HepG2 (cell line): ENCODE results near the gene IL33. TPM values are rescaled to one million over a fixed set of nuclear protein-coding genes. Genes with fewer than 3 reads are reported as not detected.
"Not testable (repeated sequence)": the region's sequence is repeated elsewhere in the genome, so short reads cannot be mapped to it uniquely, and the experiment has no call there.

Experiments
- ATAC-seq: fragments of 200-7000 bp; cut with Tn5 transposase; 3 replicates; pipeline ENCODE4 v1.9.1; 2020; ENCODE audit warnings: mild to moderate bottlenecking, moderate library complexity
- BruUV-seq: library from RNA; stranded (reverse); fragments of 400-500 nt; replicated peaks from 2 replicates; lab custom pipeline; 2021; lab: Mats Ljungman, UMichigan
- CTCF ChIA-PET: fragments of 300-600 bp; formaldehyde crosslinking; extraction: SDS; loops from one replicate; lab custom pipeline; 2021; ENCODE audit warnings: low total read pairs, inconsistent platforms, low intra/inter-chr PET ratio; lab: Yijun Ruan, JAX
- POLR2A ChIA-PET: fragments of 350-600 bp; sonication (Branson Sonifier 250); formaldehyde crosslinking; loops from one replicate; lab custom pipeline; 2020; ENCODE audit warnings: antibody characterized with exemption, inconsistent platforms; lab: Yijun Ruan, JAX
- DNase-seq: peaks from one replicate; pipeline ENCODE4 v3.0.0-alpha.2; 2015; ENCODE audit warnings: low spot score
- FAIRE-seq: peaks from 3 replicates; lab custom pipeline; 2011; peaks lifted over from hg19 to GRCh38; lab: Jason Lieb, UNC
- H2AFZ ChIP-seq: one replicate; pipeline ENCODE4 v1.6.1; 2011; ENCODE audit warnings: low read length, inconsistent platforms
- H3K27ac ChIP-seq: fragments of 300-600 bp; 3 replicates; pipeline ENCODE4 v1.8.0; 2011; ENCODE audit warnings: mixed run types, mild to moderate bottlenecking, mixed read lengths, low read length, inconsistent platforms; ENCODE audit not compliant: insufficient read depth; ENCODE audit errors: extremely low read length
- H3K27me3 ChIP-seq, 2 experiments: fragments of 200-600 bp in 1 of 2; 2 replicates in 1 of 2; 3 replicates in 1 of 2; pipeline versions ENCODE4 v1.6.0 to v1.8.0; 2011; ENCODE audit warnings: low read length in 2 of 2, mild to moderate bottlenecking in 2 of 2, moderate library complexity in 2 of 2, inconsistent platforms in 1 of 2; ENCODE audit not compliant: insufficient read depth in 2 of 2, control insufficient read depth in 1 of 2
- H3K36me3 ChIP-seq, 2 experiments: fragments of 200-600 bp in 1 of 2; replicated peaks in 1 of 2; 2 replicates in 1 of 2; 3 replicates in 1 of 2; pipeline versions ENCODE4 v1.5.1 to v1.8.0; 2011; ENCODE audit warnings: low read length in 2 of 2, inconsistent platforms in 1 of 2; ENCODE audit not compliant: insufficient read depth in 2 of 2, control insufficient read depth in 1 of 2
- H3K4me1 ChIP-seq: 2 replicates; pipeline ENCODE4 v1.5.1; 2012; ENCODE audit warnings: low read length, inconsistent platforms; ENCODE audit not compliant: insufficient read depth
- H3K4me2 ChIP-seq: 2 replicates; pipeline ENCODE4 v1.6.0; 2011; ENCODE audit warnings: low read depth, low read length, inconsistent platforms
- H3K4me3 ChIP-seq, 3 experiments: fragments of 200-600 bp in 1 of 3; sonication (generic), shearing (Covaris generic) in 1 of 3; replicated peaks in 1 of 3; 2 replicates each; pipeline ENCODE4 v1.5.1; 2011 to 2016; ENCODE audit warnings: low read length in 3 of 3, inconsistent platforms in 2 of 3, low read depth in 2 of 3, mild to moderate bottlenecking in 2 of 3, control low read depth in 1 of 3, mixed read lengths in 1 of 3; ENCODE audit not compliant: insufficient read depth in 1 of 3
- H3K79me2 ChIP-seq: one replicate; pipeline ENCODE4 v1.6.1; 2011; ENCODE audit warnings: low read length, inconsistent platforms; ENCODE audit not compliant: insufficient read depth
- H3K9ac ChIP-seq: 2 replicates; pipeline ENCODE4 v1.6.0; 2011; ENCODE audit warnings: mild to moderate bottlenecking, low read depth, low read length, inconsistent platforms; ENCODE audit not compliant: insufficient read depth
- H3K9me3 ChIP-seq: 2 replicates; pipeline ENCODE4 v1.5.1; 2012; ENCODE audit warnings: mild to moderate bottlenecking, low read length
- H4K20me1 ChIP-seq: 2 replicates; pipeline ENCODE4 v1.6.0; 2011; ENCODE audit warnings: inconsistent platforms, mild to moderate bottlenecking, low read length, moderate library complexity; ENCODE audit not compliant: insufficient read depth
- KDM1A ChIP-seq: IDR thresholded peaks from 2 replicates; pipeline ENCODE4 v1.6.1; 2016; ENCODE audit warnings: missing compliant biosample characterization
- LBX2 ChIP-seq: sonication (generic); formaldehyde crosslinking; IDR thresholded peaks from 2 replicates; pipeline ENCODE4 v1.5.0; 2020; ENCODE audit warnings: missing genetic modification reagents, mild to moderate bottlenecking, borderline replicate concordance
- NCOR1 ChIP-seq: fragments of 200-600 bp; sonication (generic); IDR thresholded peaks from 2 replicates; pipeline ENCODE4 v1.7.0; 2017; ENCODE audit warnings: antibody characterized with exemption, low read length, borderline replicate concordance
- PREB ChIP-seq: sonication (generic); formaldehyde crosslinking; IDR thresholded peaks from 2 replicates; pipeline ENCODE4 v1.4.0; 2020; ENCODE audit warnings: missing genetic modification reagents
- SNRNP70 ChIP-seq: fragments of 200-400 bp; formaldehyde crosslinking; IDR thresholded peaks from 2 replicates; pipeline ENCODE4 v1.6.1; 2017; ENCODE audit warnings: mild to moderate bottlenecking, low read depth, low read length, moderate library complexity
- ZFP36 ChIP-seq: fragments of 150-350 bp; IDR thresholded peaks from 2 replicates; pipeline ENCODE4 v1.6.1; 2018; ENCODE audit warnings: borderline replicate concordance, low read length, low read depth; ENCODE audit not compliant: partially characterized antibody
- ZNF160 ChIP-seq: sonication (generic); formaldehyde crosslinking; IDR thresholded peaks from 2 replicates; pipeline ENCODE4 v1.8.0; 2022; ENCODE audit warnings: mild to moderate bottlenecking, inconsistent platforms, missing genetic modification reagents
- ZNF878 ChIP-seq: sonication (generic); formaldehyde crosslinking; IDR thresholded peaks from 2 replicates; pipeline ENCODE4 v1.8.1; 2023; ENCODE audit warnings: mild to moderate bottlenecking, missing genetic modification reagents, moderate library complexity
- WGBS: methylation state at CpG from one replicate; pipeline ENCODE4 v1.1.6; 2017; ENCODE audit warnings: low lambda C conversion rate; 5-methylcytosine and 5-hydroxymethylcytosine counted together
- in situ Hi-C: cut with HindIII; loops from 2 replicates; pipeline ENCODE4 v1.10.0; 2017; ENCODE audit warnings: low pct_unique_long_range_greater_than_20kb; ENCODE audit not compliant: extremely low pct_ligation_motif_present
- intact Hi-C: fragments of 100-400 bp; cut with micrococcal nuclease; formaldehyde crosslinking; loops from one replicate; pipeline ENCODE4 v1.10.0; 2022; ENCODE audit not compliant: unreplicated experiment
- polyA plus RNA-seq, 8 experiments: library from polyadenylated mRNA; depleted of rRNA in 3 of 8; stranded (reverse) in 7 of 8; unstranded in 1 of 8; fragments of >200 nt; fragmentation: Illumina TruSeq in 4 of 8; extraction: Trizol in 4 of 8; gene quantifications; 2 replicates each; pipeline versions ENCODE4 v1.2.1 to v1.2.3, GENCODE V29; 2011 to 2016; ENCODE audit warnings: low read depth in 4 of 8, missing spikeins in 1 of 8, mixed read lengths in 1 of 8; ENCODE audit not compliant: insufficient read depth in 1 of 8
- total RNA-seq, 5 experiments: library from RNA; depleted of rRNA; stranded (reverse); fragments of >200 nt; fragmentation: Illumina TruSeq; extraction: Trizol; gene quantifications; 2 replicates each; pipeline ENCODE4 v1.2.3, GENCODE V29; 2016; ENCODE audit warnings: low read depth in 1 of 5

IL33 gene
- total and polyA plus RNA-seq, 2 of the 13 experiments (the other 11 are each of a cell fraction or from before 2014, with no cell fraction given): 0.05 TPM; not detected in 1

- Histone ChIP-seq H3K27ac (no peak overlapping the region), H4K20me1 (no peaks in the 10 kb centered on the region), H3K4me3 (no peak overlapping the region), H3K36me3 (no peaks in the 10 kb centered on the region), H2AFZ (no peak overlapping the region), H3K4me1 (no peaks in the 10 kb centered on the region), H3K27me3 (no peaks in the 10 kb centered on the region), H3K9ac (no peak overlapping the region), H3K79me2 (no peaks in the 10 kb centered on the region), H3K9me3 (peaks cover 18% of the 10 kb centered on the region), H3K4me2 (no peak overlapping the region)
- CTCF ChIA-PET: no interaction called here
- no peak for DNase-seq
- POLR2A ChIA-PET: no interaction called here
- intact Hi-C loops: no loop called here
- TF ChIP-seq ZNF878 (CRISPR knock-in tag): no peak
- no peak for TF ChIP-seq NCOR1
- no peak for TF ChIP-seq LBX2 (CRISPR knock-in tag)
- TF ChIP-seq PREB: no peak
- no peak for TF ChIP-seq ZFP36
- TF ChIP-seq SNRNP70: no peak
- in situ Hi-C loops: no loop called here
- no TSS peak for BruUV-seq
- FAIRE-seq: no peak
- ATAC-seq: no peak
- 3% methylated on average over 1 of the region's 1 CpG for WGBS
Measured at GRCh38 chr9:6171667-6172066, 43.9 kb upstream of the IL33 start.

- POLR2A ChIA-PET: no interaction called here
- no peak overlapping the region for H3K4me3 ChIP-seq
- ATAC-seq (no peak), DNase-seq (no peak), FAIRE-seq (no peak)
- no peaks in the 10 kb centered on the region for H3K4me1 ChIP-seq
- peaks cover 18% of the 10 kb centered on the region for H3K9me3 ChIP-seq
- CTCF ChIA-PET: no interaction called here
- no peak overlapping the region for H3K4me2 ChIP-seq
- no peaks in the 10 kb centered on the region for H3K27me3 ChIP-seq
- H3K79me2 ChIP-seq: no peaks in the 10 kb centered on the region
- no peak overlapping the region for H2AFZ ChIP-seq
- in situ Hi-C loops (no loop called here), intact Hi-C loops (no loop called here)
- BruUV-seq: no TSS peak
- H3K27ac ChIP-seq: no peak overlapping the region
- no peak overlapping the region for H3K9ac ChIP-seq
- TF ChIP-seq KDM1A (no peak), ZNF160 (peak; percentile 97)
- no peaks in the 10 kb centered on the region for H4K20me1 ChIP-seq
- no peaks in the 10 kb centered on the region for H3K36me3 ChIP-seq
Measured at GRCh38 chr9:6173914-6174313, 41.7 kb upstream of the IL33 start.

- H3K4me3 ChIP-seq, H3K79me2 ChIP-seq, H3K9me3 ChIP-seq, POLR2A ChIA-PET, CTCF ChIA-PET, H3K27ac ChIP-seq, FAIRE-seq, H3K27me3 ChIP-seq, ATAC-seq, H3K36me3 ChIP-seq, H3K9ac ChIP-seq, H2AFZ ChIP-seq, in situ Hi-C loops, H3K4me1 ChIP-seq, H4K20me1 ChIP-seq, intact Hi-C loops, BruUV-seq, DNase-seq: not testable (repeated sequence)
- 0 out of 2 replicates have a peak overlapping the region, but pooled peaks have one; percentile 7 for H3K4me2 ChIP-seq
- 95% methylated on average over 21 of the region's 31 CpGs for WGBS
Measured at GRCh38 chr9:6182549-6183226, 32.9 kb upstream of the IL33 start.
